CD4-positive, alpha-beta memory T cell (primary cell): ENCODE results near the gene CLRN3. TPM values are rescaled to one million over a fixed set of nuclear protein-coding genes. Genes with fewer than 3 reads are reported as not detected.

Experiments used
- CTCF ChIA-PET: fragments of 350-600 bp; sonication (Branson Sonifier 250); formaldehyde crosslinking; loops from one replicate; lab custom pipeline; 2021; ENCODE audit warnings: inconsistent platforms; ENCODE audit not compliant: partially characterized antibody; lab: Charles Lee
- POLR2A ChIA-PET: fragments of 350-600 bp; sonication (Branson Sonifier 250); formaldehyde crosslinking; loops from one replicate; lab custom pipeline; 2021; ENCODE audit not compliant: partially characterized antibody; lab: Charles Lee
- DNase-seq, 5 donors: peaks; one replicate each; pipeline versions ENCODE4 v3.0.0 to v3.0.0-alpha.2; 2020 to 2022; ENCODE audit warnings: mixed read lengths in 1 of 5
- H3K27ac ChIP-seq: one replicate; pipeline ENCODE4 v1.7.0; 2013; ENCODE audit warnings: low read depth, low read length
- H3K27me3 ChIP-seq: 2 replicates; pipeline ENCODE4 v1.7.0; 2013; ENCODE audit warnings: mild to moderate bottlenecking, low read length, moderate library complexity; ENCODE audit not compliant: insufficient read depth
- H3K36me3 ChIP-seq: 2 replicates; pipeline ENCODE4 v1.7.0; 2013; ENCODE audit warnings: mild to moderate bottlenecking, low read length, moderate library complexity; ENCODE audit not compliant: insufficient read depth
- H3K4me1 ChIP-seq: 2 replicates; pipeline ENCODE4 v1.7.0; 2013; ENCODE audit warnings: mild to moderate bottlenecking, low read length, moderate library complexity; ENCODE audit not compliant: insufficient read depth
- H3K4me3 ChIP-seq, 2 donors: one replicate each; pipeline ENCODE4 v1.7.0; 2013; ENCODE audit warnings: low read length in 2 of 2, mild to moderate bottlenecking in 1 of 2
- H3K9me3 ChIP-seq, 2 donors: one replicate each; pipeline ENCODE4 v1.7.0; 2013; ENCODE audit warnings: low read length in 2 of 2, control low read depth in 1 of 2; ENCODE audit not compliant: control insufficient read depth in 1 of 2
- H3K27ac Mint-ChIP-seq, 7 donors: one replicate each; pipeline ENCODE4 v1.8.0; 2020 to 2021; ENCODE audit warnings: mixed read lengths in 7 of 7, mild to moderate bottlenecking in 6 of 7, inconsistent platforms in 3 of 7, moderate library complexity in 3 of 7
- H3K27me3 Mint-ChIP-seq, 2 donors: one replicate each; pipeline ENCODE4 v1.8.0; 2020 to 2021; ENCODE audit warnings: mixed read lengths in 2 of 2
- H3K36me3 Mint-ChIP-seq, 2 donors: one replicate each; pipeline ENCODE4 v1.8.0; 2020 to 2021; ENCODE audit warnings: mixed read lengths in 2 of 2, inconsistent platforms in 1 of 2, mild to moderate bottlenecking in 1 of 2
- H3K4me1 Mint-ChIP-seq, 4 donors: one replicate each; pipeline ENCODE4 v1.8.0; 2020 to 2021; ENCODE audit warnings: mixed read lengths in 4 of 4, mild to moderate bottlenecking in 1 of 4
- H3K4me3 Mint-ChIP-seq, 8 donors: one replicate each; pipeline ENCODE4 v1.8.0; 2020 to 2021; ENCODE audit warnings: mixed read lengths in 8 of 8, mild to moderate bottlenecking in 7 of 8, moderate library complexity in 6 of 8, inconsistent platforms in 3 of 8
- H3K9me3 Mint-ChIP-seq, 8 donors: one replicate each; pipeline ENCODE4 v1.8.0; 2020 to 2021; ENCODE audit warnings: mixed read lengths in 8 of 8, mild to moderate bottlenecking in 5 of 8, inconsistent platforms in 3 of 8, moderate library complexity in 1 of 8
- intact Hi-C: fragments of 100-400 bp; cut with micrococcal nuclease; formaldehyde crosslinking; loops from one replicate; pipeline ENCODE4 v1.15.1; 2023
- polyA plus RNA-seq, 2 donors: library from polyadenylated mRNA; unstranded; fragments of 300-500 nt; fragmentation: Illumina TruSeq; gene quantifications; one replicate each; pipeline ENCODE4 v1.2.3, GENCODE V29; 2021
- total RNA-seq, 2 experiments: library from RNA; stranded (reverse); gene quantifications; one replicate each; pipeline ENCODE4 v1.2.3, GENCODE V29; 2021

The CLRN3 gene
- total and polyA plus RNA-seq, 4 experiments from 2014 or later, result not detected

DNA sequence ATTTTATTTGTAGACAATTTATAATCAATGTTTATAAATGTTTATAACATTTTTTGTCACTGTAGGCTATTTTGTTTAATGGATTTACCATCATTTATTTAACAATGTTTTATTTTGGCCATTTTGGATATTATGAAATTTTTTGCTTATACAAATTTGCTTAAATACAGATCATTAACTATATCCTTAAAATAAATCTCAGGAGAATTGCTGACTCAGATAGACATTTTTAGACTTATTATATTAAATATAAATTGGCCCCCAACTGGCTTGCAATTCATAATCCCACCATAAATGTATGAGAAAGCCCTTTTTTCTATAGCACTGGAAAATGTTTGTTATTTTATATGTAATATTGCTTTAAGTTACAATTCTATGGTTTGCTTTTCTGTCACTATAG is 3.8 kb upstream of the CLRN3 start:
- peaks cover 0 to 10% (median 5%) of the 10 kb centered on the region in 8 donors for H3K9me3 Mint-ChIP-seq
- CTCF ChIA-PET, result no interaction called here
- H3K4me3 ChIP-seq, result no peak overlapping the region
- H3K4me1 ChIP-seq, result no peaks in the 10 kb centered on the region
- no peak overlapping the region for H3K27ac ChIP-seq
- no peaks in the 10 kb centered on the region for H3K27me3 ChIP-seq
- no peak overlapping the region for H3K27ac Mint-ChIP-seq
- no peaks in the 10 kb centered on the region for H3K9me3 ChIP-seq
- no peak overlapping the region for H3K4me3 Mint-ChIP-seq
- no peaks in the 10 kb centered on the region for H3K36me3 ChIP-seq
- POLR2A ChIA-PET, result no interaction called here
- H3K36me3 Mint-ChIP-seq, result no peaks in the 10 kb centered on the region
- peaks cover 9 to 13% of the 10 kb centered on the region in 2 donors for H3K27me3 Mint-ChIP-seq
- DNase-seq, result no peak
- peaks cover 0 to 1% (median 0%) of the 10 kb centered on the region in 4 donors for H3K4me1 Mint-ChIP-seq
- intact Hi-C loops, result no loop called here

DNA sequence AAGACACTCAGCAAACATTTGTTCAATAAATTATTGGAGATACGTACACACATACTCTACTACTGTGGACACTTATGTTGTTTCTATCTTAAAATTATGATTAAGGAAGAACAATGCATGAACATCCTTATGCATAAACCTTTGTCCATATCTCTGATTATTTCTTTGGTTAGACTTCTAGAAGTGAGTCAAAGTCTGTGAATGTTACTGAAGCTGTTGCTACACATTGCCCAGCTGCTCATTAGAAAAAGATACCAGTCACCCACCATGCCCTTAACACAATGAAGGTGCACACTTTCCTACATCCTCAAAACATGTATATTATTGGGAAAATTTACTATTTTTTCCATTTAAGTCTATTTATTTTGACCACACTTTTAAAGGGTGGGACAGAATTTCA is 1.4 kb upstream of the CLRN3 start:
- CTCF ChIA-PET, result no interaction called here
- H3K36me3 Mint-ChIP-seq, result no peaks in the 10 kb centered on the region
- Histone ChIP-seq H3K36me3 (no peaks in the 10 kb centered on the region), H3K27me3 (no peaks in the 10 kb centered on the region), H3K27ac (no peak overlapping the region), H3K9me3 (no peaks in the 10 kb centered on the region), H3K4me3 (no peak overlapping the region), H3K4me1 (no peaks in the 10 kb centered on the region)
- POLR2A ChIA-PET, result no interaction called here
- no peak overlapping the region for H3K4me3 Mint-ChIP-seq
- H3K4me1 Mint-ChIP-seq, result peaks cover 0 to 1% (median 0%) of the 10 kb centered on the region in 4 donors
- H3K27me3 Mint-ChIP-seq, result peaks cover 6 to 9% of the 10 kb centered on the region in 2 donors
- DNase-seq, result no peak
- no peak overlapping the region for H3K27ac Mint-ChIP-seq
- intact Hi-C loops, result no loop called here
- H3K9me3 Mint-ChIP-seq, result peaks cover 0 to 10% (median 5%) of the 10 kb centered on the region in 8 donors

DNA sequence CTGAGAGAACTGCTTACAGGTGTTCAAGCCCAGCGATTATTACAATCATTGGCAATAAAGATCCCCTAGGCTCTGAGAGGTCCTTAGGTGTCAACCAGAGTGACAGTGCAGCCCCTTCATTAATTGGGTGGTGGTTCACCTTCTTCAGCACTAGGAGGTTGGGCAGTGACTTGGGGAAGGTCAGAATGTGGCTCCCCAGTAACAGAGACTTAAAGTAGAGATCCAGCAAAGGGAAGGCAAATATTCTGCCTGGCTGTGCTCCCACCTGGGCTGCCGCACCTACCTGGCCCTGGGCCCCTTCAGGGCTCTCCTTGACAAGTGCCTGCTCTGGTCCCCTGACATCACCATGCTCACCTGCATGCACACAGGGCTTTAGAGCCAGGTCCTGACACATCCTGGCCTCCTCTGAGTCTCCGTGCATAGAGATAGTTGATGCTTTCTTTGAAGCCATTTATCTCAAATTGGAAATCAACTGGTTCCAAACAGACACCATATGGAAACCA is 1.9 kb downstream of the CLRN3 start:
- CTCF ChIA-PET, result no interaction called here

DNA sequence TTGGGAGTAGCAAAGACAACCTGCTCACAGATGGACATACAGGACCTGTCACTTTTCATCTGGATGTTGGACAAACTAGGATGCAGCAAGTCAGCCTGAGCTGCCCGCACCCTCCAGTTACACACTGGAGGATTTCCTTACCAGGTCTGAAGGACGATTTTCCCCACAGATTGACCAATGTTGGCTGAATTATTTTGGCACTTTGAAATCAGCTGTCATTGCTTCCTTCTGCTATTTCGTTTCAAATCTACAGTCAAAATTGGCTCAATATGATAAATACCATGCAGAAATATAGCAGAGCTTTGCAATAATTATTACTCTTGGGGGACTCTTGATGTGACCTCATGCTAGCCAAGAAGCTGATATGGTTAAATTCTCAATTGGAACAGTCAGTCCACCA is 2.5 kb downstream of the CLRN3 start:
- Mint-ChIP-seq H3K4me1 (peaks cover 0 to 1% (median 0%) of the 10 kb centered on the region in 4 donors), H3K36me3 (no peaks in the 10 kb centered on the region), H3K27me3 (peaks cover 6 to 9% of the 10 kb centered on the region in 2 donors), H3K4me3 (no peak overlapping the region), H3K27ac (no peak overlapping the region), H3K9me3 (no peaks in the 10 kb centered on the region)
- Histone ChIP-seq H3K9me3 (no peaks in the 10 kb centered on the region), H3K4me1 (no peaks in the 10 kb centered on the region), H3K36me3 (no peaks in the 10 kb centered on the region), H3K4me3 (no peak overlapping the region), H3K27ac (no peak overlapping the region), H3K27me3 (no peaks in the 10 kb centered on the region)
- ChIA-PET POLR2A (no interaction called here), CTCF (no interaction called here)
- DNase-seq, result no peak
- intact Hi-C loops, result no loop called here

More for the DNA sequence above, 1.9 kb downstream of the CLRN3 start:
- POLR2A ChIA-PET, result no interaction called here
- H3K4me3 Mint-ChIP-seq, result no peak overlapping the region
- peaks cover 0 to 1% (median 0%) of the 10 kb centered on the region in 4 donors for H3K4me1 Mint-ChIP-seq
- Histone ChIP-seq H3K27me3 (no peaks in the 10 kb centered on the region), H3K9me3 (no peaks in the 10 kb centered on the region), H3K4me1 (no peaks in the 10 kb centered on the region), H3K27ac (no peak overlapping the region), H3K36me3 (no peaks in the 10 kb centered on the region), H3K4me3 (no peak overlapping the region)
- intact Hi-C loops, result no loop called here
- no peak overlapping the region for H3K27ac Mint-ChIP-seq
- no peaks in the 10 kb centered on the region for H3K9me3 Mint-ChIP-seq
- no peaks in the 10 kb centered on the region for H3K36me3 Mint-ChIP-seq
- H3K27me3 Mint-ChIP-seq, result peaks cover 6 to 9% of the 10 kb centered on the region in 2 donors
- no peak for DNase-seq

DNA sequence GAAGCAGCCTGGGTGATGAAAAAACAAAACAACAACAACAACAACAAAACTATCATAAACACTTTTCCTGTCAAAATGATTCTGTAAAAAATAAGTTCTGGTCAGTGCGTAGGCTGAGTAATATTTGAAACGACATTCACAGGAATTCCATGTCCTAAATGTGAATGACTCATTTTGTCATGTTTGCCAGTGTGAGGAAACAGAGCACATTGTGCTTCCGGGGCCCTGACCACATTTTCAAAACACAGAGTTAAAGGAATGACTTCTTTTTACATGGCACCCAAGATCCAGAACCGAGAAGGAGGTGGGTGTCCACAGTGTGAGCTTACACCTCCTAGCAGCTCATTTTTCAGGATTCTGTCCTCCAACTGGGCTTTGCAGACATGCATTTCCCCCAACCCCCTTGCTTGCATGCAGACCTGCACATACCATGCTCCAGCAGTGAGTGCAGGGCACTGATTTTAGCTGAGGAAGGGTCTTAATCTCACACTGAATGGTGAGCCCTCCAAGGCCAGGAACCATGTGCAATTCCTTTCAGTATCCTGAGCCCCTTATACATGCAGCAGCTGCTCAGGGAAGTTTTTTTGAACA is 3.0 kb downstream of the CLRN3 start:
- no peak for DNase-seq

DNA sequence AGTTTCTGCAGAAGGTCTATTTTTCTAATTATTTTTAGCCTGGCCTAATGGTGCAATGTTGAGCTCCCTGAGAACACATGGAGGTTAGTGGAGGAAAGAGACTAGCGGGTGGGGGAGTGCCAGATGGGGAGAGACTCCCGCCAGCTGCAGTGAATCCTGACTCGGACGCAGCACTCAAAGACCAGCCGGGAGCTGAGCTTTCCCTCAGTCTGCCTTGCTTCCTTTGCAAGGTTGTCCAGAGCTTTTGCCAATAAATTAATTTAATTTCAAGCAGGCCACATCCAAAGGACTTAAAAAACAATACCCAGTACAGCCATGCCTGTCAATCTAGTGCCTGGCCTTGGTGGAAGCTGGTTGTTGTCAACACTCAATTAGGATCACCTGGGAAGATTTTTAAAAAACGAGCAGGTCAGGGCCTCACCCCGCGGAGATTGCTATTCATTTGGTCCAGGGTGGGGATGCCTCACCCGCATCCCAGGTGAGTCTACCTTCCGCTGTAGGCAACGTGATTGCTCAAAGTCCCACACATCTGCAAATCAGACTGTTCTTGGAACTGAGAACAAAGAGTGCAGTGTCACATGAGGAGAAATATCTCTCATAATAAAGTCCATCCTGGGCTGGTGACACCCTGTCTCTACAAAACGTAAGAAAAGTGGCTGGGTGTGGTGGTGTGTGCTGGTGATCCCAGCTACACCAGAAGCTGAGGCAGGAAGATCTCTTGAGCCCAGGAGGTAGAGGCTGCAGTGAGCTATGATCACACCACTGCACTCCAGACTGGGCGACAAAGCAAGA is 4.0 kb downstream of the CLRN3 start:
- intact Hi-C loops, result no loop called here
- no peak overlapping the region for H3K4me3 ChIP-seq
- ChIA-PET CTCF (no interaction called here), POLR2A (no interaction called here)
- no peaks in the 10 kb centered on the region for H3K36me3 Mint-ChIP-seq
- H3K27ac ChIP-seq, result no peak overlapping the region
- peaks cover 4% of the 10 kb centered on the region in 2 donors for H3K27me3 Mint-ChIP-seq
- DNase-seq, result no peak
- H3K4me1 ChIP-seq, result no peaks in the 10 kb centered on the region
- no peak overlapping the region for H3K4me3 Mint-ChIP-seq
- no peaks in the 10 kb centered on the region for H3K27me3 ChIP-seq
- no peaks in the 10 kb centered on the region for H3K9me3 Mint-ChIP-seq
- no peak overlapping the region for H3K27ac Mint-ChIP-seq
- H3K9me3 ChIP-seq, result no peaks in the 10 kb centered on the region
- H3K36me3 ChIP-seq, result no peaks in the 10 kb centered on the region
- no peaks in the 10 kb centered on the region for H3K4me1 Mint-ChIP-seq

More for the DNA sequence above, 3.0 kb downstream of the CLRN3 start:
- H3K27me3 ChIP-seq, result no peaks in the 10 kb centered on the region
- Mint-ChIP-seq H3K4me1 (no peaks in the 10 kb centered on the region), H3K27me3 (peaks cover 6% of the 10 kb centered on the region in 2 donors), H3K27ac (no peak overlapping the region), H3K4me3 (no peak overlapping the region), H3K36me3 (no peaks in the 10 kb centered on the region), H3K9me3 (no peaks in the 10 kb centered on the region)
- ChIA-PET POLR2A (no interaction called here), CTCF (no interaction called here)
- H3K4me1 ChIP-seq, result no peaks in the 10 kb centered on the region
- intact Hi-C loops, result no loop called here
- H3K36me3 ChIP-seq, result no peaks in the 10 kb centered on the region
- no peak overlapping the region for H3K27ac ChIP-seq
- no peaks in the 10 kb centered on the region for H3K9me3 ChIP-seq
- no peak overlapping the region for H3K4me3 ChIP-seq

DNA sequence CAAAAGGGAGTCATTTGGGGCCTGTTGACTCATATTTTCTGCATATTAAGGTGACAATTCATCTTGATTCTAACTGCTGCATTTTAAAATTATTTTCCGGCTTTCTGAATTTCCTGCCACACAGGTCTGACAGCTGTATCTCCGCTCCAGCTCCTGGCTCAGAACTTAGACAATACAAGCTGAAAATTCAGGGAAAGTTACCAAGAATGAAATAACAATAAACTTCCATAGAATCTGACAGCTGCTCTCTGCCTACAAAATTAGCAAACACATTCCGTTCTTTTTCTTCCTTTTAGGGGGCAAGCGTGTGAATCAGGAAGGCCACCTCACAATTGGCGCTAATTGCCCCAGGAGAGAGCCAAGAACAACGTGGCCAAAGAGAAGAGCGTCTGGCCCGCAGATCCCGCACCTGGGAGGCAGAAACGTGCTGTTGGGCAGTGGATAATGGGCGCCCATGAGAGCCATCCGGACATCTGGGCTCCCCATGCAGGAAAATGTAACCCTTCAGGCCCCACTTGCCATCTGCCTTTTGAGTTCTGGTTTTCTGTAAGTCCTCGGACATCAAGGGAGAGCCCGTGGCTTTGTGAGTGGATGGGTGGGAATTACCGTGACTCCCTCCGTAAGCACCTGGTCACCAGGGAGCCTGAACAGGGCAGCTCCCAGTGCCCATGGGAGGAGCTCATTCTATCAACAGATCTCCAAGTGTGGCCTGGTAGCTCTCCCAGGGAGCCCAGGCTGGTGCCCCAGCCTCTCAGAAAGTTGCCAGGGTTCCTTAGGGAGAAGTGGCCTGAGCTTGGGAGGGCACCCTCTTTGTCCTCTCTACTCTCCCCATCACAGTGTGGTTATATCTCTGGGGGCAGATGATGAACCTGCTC is 5.0 kb downstream of the CLRN3 start:
- Histone ChIP-seq H3K4me3 (no peak overlapping the region), H3K27ac (no peak overlapping the region), H3K27me3 (no peaks in the 10 kb centered on the region), H3K36me3 (no peaks in the 10 kb centered on the region), H3K9me3 (no peaks in the 10 kb centered on the region), H3K4me1 (no peaks in the 10 kb centered on the region)
- ChIA-PET POLR2A (interaction anchor here (0.5 kb wide), 1 partner anchor 1472 kb away, joined by 3 read pairs; no protein-coding TSS in a partner anchor), CTCF (no interaction called here)
- intact Hi-C loops, result no loop called here
- Mint-ChIP-seq H3K36me3 (no peaks in the 10 kb centered on the region), H3K27ac (no peak overlapping the region), H3K4me1 (no peaks in the 10 kb centered on the region), H3K9me3 (no peaks in the 10 kb centered on the region), H3K4me3 (no peak overlapping the region), H3K27me3 (peaks cover 2 to 4% of the 10 kb centered on the region in 2 donors)
- no peak for DNase-seq
